B cell (primary cell): ENCODE results near the gene LAMB1. TPM values are rescaled to one million over a fixed set of nuclear protein-coding genes. Genes with fewer than 3 reads are reported as not detected.

Experiments
- ATAC-seq: fragments of 200-7000 bp; cut with Tn5 transposase; one replicate; pipeline ENCODE4 v1.10.0; 2021; ENCODE audit warnings: low read depth, mild to moderate bottlenecking, moderate number of reproducible peaks, moderate library complexity
- CTCF ChIA-PET: fragments of 350-600 bp; sonication (Branson Sonifier 250); formaldehyde crosslinking; loops from one replicate; lab custom pipeline; 2021; ENCODE audit warnings: antibody characterized with exemption, inconsistent platforms; lab: Charles Lee
- POLR2A ChIA-PET: fragments of 350-600 bp; sonication (Branson Sonifier 250); formaldehyde crosslinking; loops from one replicate; lab custom pipeline; 2021; ENCODE audit warnings: antibody characterized with exemption; lab: Charles Lee
- DNase-seq: peaks from one replicate; pipeline ENCODE4 v3.0.0; 2013
- H2AFZ ChIP-seq: 2 replicates; pipeline ENCODE4 v1.6.1; 2012; ENCODE audit warnings: mild to moderate bottlenecking, low read depth, low read length; ENCODE audit not compliant: insufficient read depth, poor library complexity, severe bottlenecking
- H3K27ac ChIP-seq, 2 donors: 1 replicate in 1 of 2; 2 replicates in 1 of 2; pipeline ENCODE4 v1.5.1; 2012 to 2013; ENCODE audit warnings: low read length in 2 of 2, mild to moderate bottlenecking in 2 of 2, moderate library complexity in 1 of 2
- H3K27me3 ChIP-seq, 4 experiments: fragments of 200-600 bp in 1 of 4; sonication (generic) in 1 of 4; replicated peaks in 1 of 4; 1 replicate in 2 of 4; 2 replicates in 2 of 4; pipeline versions ENCODE4 v1.6.1 to v1.7.0; 2013 to 2016; ENCODE audit warnings: low read length in 3 of 4, mild to moderate bottlenecking in 2 of 4, mixed read lengths in 1 of 4, moderate library complexity in 1 of 4; ENCODE audit not compliant: insufficient read depth in 4 of 4, control insufficient read depth in 3 of 4; ENCODE audit errors: control extremely low read depth in 1 of 4
- H3K36me3 ChIP-seq, 2 experiments: replicated peaks in 1 of 2; 1 replicate in 1 of 2; 2 replicates in 1 of 2; pipeline versions ENCODE4 v1.6.1 to v1.7.1; 2013; ENCODE audit warnings: low read length in 1 of 2; ENCODE audit not compliant: insufficient read depth in 2 of 2, control insufficient read depth in 1 of 2; ENCODE audit errors: control extremely low read depth in 1 of 2, extremely low read depth in 1 of 2
- H3K4me1 ChIP-seq, 2 donors: fragments of 200-600 bp in 1 of 2; sonication (generic) in 1 of 2; 1 replicate in 1 of 2; 2 replicates in 1 of 2; pipeline versions ENCODE4 v1.5.1 to v1.6.1; 2013 to 2017; ENCODE audit warnings: low read length in 2 of 2; ENCODE audit not compliant: control insufficient read depth in 2 of 2, insufficient read depth in 2 of 2
- H3K4me2 ChIP-seq: replicated peaks from 2 replicates; pipeline ENCODE3; 2012; ENCODE audit warnings: mild to moderate bottlenecking, low read depth, low read length; ENCODE audit not compliant: poor library complexity, severe bottlenecking
- H3K4me3 ChIP-seq, 5 experiments: fragments of 200-600 bp in 1 of 5; sonication (generic) in 1 of 5; 1 replicate in 3 of 5; 2 replicates in 2 of 5; pipeline versions ENCODE4 v1.5.1 to v1.7.0; 2011 to 2016; ENCODE audit warnings: low read length in 4 of 5, mild to moderate bottlenecking in 4 of 5, low read depth in 2 of 5, control low read depth in 1 of 5, moderate library complexity in 1 of 5; ENCODE audit not compliant: insufficient read depth in 1 of 5; ENCODE audit errors: control extremely low read depth in 1 of 5, extremely low read depth in 1 of 5
- H3K79me2 ChIP-seq: fragments of 200-600 bp; sonication (generic); one replicate; pipeline ENCODE4 v1.6.0; 2016; ENCODE audit warnings: low read length; ENCODE audit not compliant: control insufficient read depth, insufficient read depth
- H3K9ac ChIP-seq: fragments of 200-600 bp; sonication (generic); 2 replicates; pipeline ENCODE4 v1.6.1; 2017; ENCODE audit warnings: mild to moderate bottlenecking, low read length, moderate library complexity
- H3K9me3 ChIP-seq, 3 donors: one replicate each; pipeline versions ENCODE4 v1.6.1 to v1.7.1; 2013; ENCODE audit warnings: low read length in 2 of 3; ENCODE audit not compliant: control insufficient read depth in 2 of 3, insufficient read depth in 1 of 3; ENCODE audit errors: control extremely low read depth in 1 of 3
- H4K20me1 ChIP-seq: 2 replicates; pipeline ENCODE4 v1.6.0; 2012; ENCODE audit warnings: mild to moderate bottlenecking, low read length; ENCODE audit not compliant: insufficient read depth, control insufficient read depth, poor library complexity, severe bottlenecking
- H3K27ac Mint-ChIP-seq: one replicate; pipeline ENCODE4 v1.8.0; 2021; ENCODE audit warnings: mixed read lengths
- H3K27me3 Mint-ChIP-seq: one replicate; pipeline ENCODE4 v1.8.0; 2021; ENCODE audit warnings: mixed read lengths
- H3K4me1 Mint-ChIP-seq: one replicate; pipeline ENCODE4 v1.8.0; 2021; ENCODE audit warnings: mixed read lengths
- H3K4me3 Mint-ChIP-seq: one replicate; pipeline ENCODE4 v1.8.0; 2021; ENCODE audit warnings: mixed read lengths
- H3K9me3 Mint-ChIP-seq: one replicate; pipeline ENCODE4 v1.8.0; 2022; ENCODE audit warnings: mixed read lengths; ENCODE audit not compliant: insufficient read depth
- CTCF ChIP-seq: fragments of 200-600 bp; IDR thresholded peaks from one replicate; pipeline ENCODE4 v1.8.0; 2022; ENCODE audit warnings: antibody characterized with exemption, mild to moderate bottlenecking
- EZH2 ChIP-seq: IDR thresholded peaks from 2 replicates; pipeline ENCODE4 v1.6.1; 2012; ENCODE audit warnings: borderline replicate concordance, low read depth, mild to moderate bottlenecking, moderate library complexity, low read length; ENCODE audit not compliant: insufficient read depth, poor library complexity, severe bottlenecking
- whole genome bisulfite sequencing: methylation state at CpG from one replicate; pipeline ENCODE4 v1.1.5; 2013; ENCODE audit warnings: missing lambda C conversion rate; ENCODE audit not compliant: insufficient coverage; 5-methylcytosine and 5-hydroxymethylcytosine counted together
- intact Hi-C: fragments of 100-400 bp; cut with micrococcal nuclease; formaldehyde crosslinking; loops from one replicate; pipeline ENCODE4 v1.10.0; 2022
- polyA plus RNA-seq: library from polyadenylated mRNA; depleted of rRNA; stranded (reverse); fragments of >200 nt; gene quantifications from 2 replicates; pipeline ENCODE4 v1.2.3, GENCODE V29; 2012
- small RNA-seq: library from RNA; depleted of rRNA; stranded (forward); fragments of <200 nt; gene quantifications from one replicate; pipeline ENCODE3, GENCODE V24; 2012; ENCODE audit warnings: low replicate concordance, low read depth; ENCODE audit not compliant: insufficient read length
- total RNA-seq, 2 donors: library from RNA; stranded (reverse); fragments of 120-200 nt in 1 of 2; gene quantifications; 1 replicate in 1 of 2; 2 replicates in 1 of 2; pipeline versions ENCODE4 v1.2.3 to v1.2.4, GENCODE V29; 2013 to 2022

LAMB1 gene
- total and polyA plus RNA-seq, 2 donors (not counting 1 experiment from before 2014, with no cell fraction given) = not detected

DNA sequence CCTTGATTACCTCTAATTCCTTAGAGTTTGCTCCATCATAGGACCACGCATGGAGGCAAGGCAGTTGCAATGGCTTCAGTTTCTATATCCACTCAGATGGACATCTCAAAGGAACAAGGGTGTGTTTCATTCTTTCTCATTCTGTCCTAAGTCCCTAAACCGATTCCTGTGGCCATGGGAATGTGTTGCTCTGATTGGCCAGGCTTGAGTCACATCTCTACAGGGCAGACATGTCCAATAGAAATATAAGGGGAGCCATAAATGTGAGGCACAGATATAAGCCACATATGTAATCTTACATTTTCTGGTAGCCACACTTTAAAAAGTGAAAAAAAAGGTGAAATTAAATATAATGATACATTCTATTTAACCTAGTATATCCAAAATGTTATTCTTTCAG lies 128.8 kb downstream of the LAMB1 start:
- no peak overlapping the region for H2AFZ ChIP-seq
- H3K36me3 ChIP-seq = no peaks in the 10 kb centered on the region
- Mint-ChIP-seq H3K27ac (no peak overlapping the region), H3K9me3 (no peaks in the 10 kb centered on the region), H3K4me1 (peaks cover 4% of the 10 kb centered on the region), H3K4me3 (no peak overlapping the region), H3K27me3 (peaks cover 17% of the 10 kb centered on the region)
- H3K9ac ChIP-seq = no peak overlapping the region
- DNase-seq (no peak), ATAC-seq (no peak)
- H3K9me3 ChIP-seq = no peaks in the 10 kb centered on the region
- no peak overlapping the region for H3K27ac ChIP-seq
- POLR2A ChIA-PET = interaction anchor here (1.0 kb wide), 1 partner anchor 130 kb away, joined by 3 read pairs; the partner anchor contains the start of gene CBLL1
- H3K4me2 ChIP-seq = no peak overlapping the region
- intact Hi-C loops = loop anchor here (2.0 kb wide), 1 partner anchor 149 kb away; no protein-coding TSS in a partner anchor
- no peaks in the 10 kb centered on the region for H3K79me2 ChIP-seq
- H4K20me1 ChIP-seq = no peaks in the 10 kb centered on the region
- H3K4me1 ChIP-seq = no peaks in the 10 kb centered on the region
- H3K4me3 ChIP-seq = no peak overlapping the region
- CTCF ChIA-PET = interaction anchor here (1.0 to 7.9 kb wide), 11 partner anchors 9 to 1080 kb away, joined by 3 to 75 read pairs (median 6); partner anchors contain the start of gene DLD
- no peak for TF ChIP-seq CTCF
- TF ChIP-seq EZH2 = no peak
- H3K27me3 ChIP-seq = no peaks in the 10 kb centered on the region
- WGBS = 88% methylated on average over 1 of the region's 2 CpGs

Small RNAs within 50 kb of the gene (small RNA-seq; reads per million reads assigned to genes)
- not detected for gene RF00012

Other genes with a start within 250 kb of the LAMB1 start
- not detected in 2 replicates for gene SLC26A3, start 199.9 kb downstream of the LAMB1 start, total RNA-seq
- gene SLC26A3, start 199.9 kb downstream of the LAMB1 start, polyA plus RNA-seq = not detected in 2 replicates
- 47.9 and 48.8 TPM in 2 replicates for gene DLD, start 112.0 kb downstream of the LAMB1 start, total RNA-seq
- 26.7 and 77.2 TPM in 2 replicates for gene DLD, start 112.0 kb downstream of the LAMB1 start, polyA plus RNA-seq
- gene LAMB4, start 127.2 kb upstream of the LAMB1 start, total RNA-seq = not detected in 2 replicates
- gene LAMB4, start 127.2 kb upstream of the LAMB1 start, polyA plus RNA-seq = not detected in 2 replicates